SK-N-MC (cell line): ENCODE results near the gene DOK5.

Experiments used
- DNase-seq: peaks from one replicate; pipeline ENCODE4 v3.0.0-alpha.2; 2011; ENCODE audit warnings: low read depth, low spot score
- H3K27ac ChIP-seq: fragments of 200-600 bp; sonication (generic); 2 replicates; pipeline ENCODE4 v1.5.1; 2016; ENCODE audit warnings: mixed run types
- H3K36me3 ChIP-seq: fragments of 200-600 bp; sonication (generic); 2 replicates; pipeline ENCODE4 v1.6.1; 2017; ENCODE audit warnings: antibody characterized with exemption, low read length, mixed read lengths; ENCODE audit not compliant: insufficient read depth
- H3K4me3 ChIP-seq: fragments of 200-600 bp; sonication (generic); 2 replicates; pipeline ENCODE4 v1.5.1; 2016
- H3K9ac ChIP-seq: fragments of 200-600 bp; sonication (generic); 2 replicates; pipeline ENCODE4 v1.8.0; 2017; ENCODE audit warnings: mixed run types, mixed read lengths; ENCODE audit not compliant: insufficient read length
- H3K9me3 ChIP-seq: fragments of 200-600 bp; sonication (generic); 2 replicates; pipeline ENCODE4 v1.6.1; 2017; ENCODE audit warnings: low read depth, mild to moderate bottlenecking, antibody characterized with exemption, low read length, moderate library complexity, mixed read lengths
- EZH2 ChIP-seq: fragments of 200-600 bp; sonication (generic); IDR thresholded peaks from one replicate; pipeline ENCODE4 v1.6.1; 2017; ENCODE audit warnings: antibody characterized with exemption
- FOXP2 ChIP-seq: optimal IDR thresholded peaks from 2 replicates; pipeline ENCODE3; 2011; ENCODE audit warnings: mild to moderate bottlenecking, moderate library complexity; ENCODE audit not compliant: insufficient read depth; ENCODE audit errors: extremely low read length, control extremely low read depth
- POLR2AphosphoS5 ChIP-seq: IDR thresholded peaks from 2 replicates; pipeline ENCODE4 v1.6.1; 2012; ENCODE audit warnings: mild to moderate bottlenecking, low read depth, low read length, borderline replicate concordance

The DOK5 gene

GRCh38 chr20:54438166-54438565, 37.2 kb upstream of the DOK5 start:
- no peak overlapping the region for H3K27ac ChIP-seq
- H3K9ac ChIP-seq: no peak overlapping the region
- no peaks in the 10 kb centered on the region for H3K9me3 ChIP-seq
- TF ChIP-seq FOXP2: no peak
- TF ChIP-seq POLR2AphosphoS5: no peak
- no peak for TF ChIP-seq EZH2
- no peak overlapping the region for H3K4me3 ChIP-seq
- no peak for DNase-seq
- H3K36me3 ChIP-seq: no peaks in the 10 kb centered on the region

- Histone ChIP-seq H3K9me3 (no peaks in the 10 kb centered on the region), H3K27ac (no peak overlapping the region), H3K36me3 (no peaks in the 10 kb centered on the region), H3K9ac (no peak overlapping the region), H3K4me3 (no peak overlapping the region)
- no peak for DNase-seq
- TF ChIP-seq FOXP2 (no peak), EZH2 (no peak), POLR2AphosphoS5 (no peak)
These were observed 25.2 kb upstream of the DOK5 start for GRCh38 chr20:54450207-54450606.

GRCh38 chr20:54451171-54451570, 24.2 kb upstream of the DOK5 start:
- Histone ChIP-seq H3K9me3 (no peaks in the 10 kb centered on the region), H3K4me3 (no peak overlapping the region), H3K27ac (no peak overlapping the region), H3K9ac (no peak overlapping the region), H3K36me3 (no peaks in the 10 kb centered on the region)
- no peak for DNase-seq
- TF ChIP-seq FOXP2 (no peak), POLR2AphosphoS5 (no peak), EZH2 (no peak)

- DNase-seq: no peak
- no peaks in the 10 kb centered on the region for H3K9me3 ChIP-seq
- no peak overlapping the region for H3K27ac ChIP-seq
- H3K4me3 ChIP-seq: no peak overlapping the region
- TF ChIP-seq EZH2 (no peak), POLR2AphosphoS5 (no peak)
- no peak overlapping the region for H3K9ac ChIP-seq
- no peaks in the 10 kb centered on the region for H3K36me3 ChIP-seq
These were observed 23.1 kb upstream of the DOK5 start for GRCh38 chr20:54452277-54452676.

GRCh38 chr20:54454982-54455381, 20.4 kb upstream of the DOK5 start:
- TF ChIP-seq FOXP2 (no peak), EZH2 (no peak), POLR2AphosphoS5 (no peak)
- H3K9ac ChIP-seq: no peak overlapping the region
- no peak for DNase-seq
- no peaks in the 10 kb centered on the region for H3K36me3 ChIP-seq
- no peak overlapping the region for H3K4me3 ChIP-seq
- no peaks in the 10 kb centered on the region for H3K9me3 ChIP-seq
- no peak overlapping the region for H3K27ac ChIP-seq

- Histone ChIP-seq H3K4me3 (no peak overlapping the region), H3K9me3 (no peaks in the 10 kb centered on the region), H3K9ac (no peak overlapping the region), H3K36me3 (no peaks in the 10 kb centered on the region), H3K27ac (no peak overlapping the region)
- no peak for DNase-seq
- TF ChIP-seq FOXP2 (no peak), POLR2AphosphoS5 (no peak), EZH2 (no peak)
These were observed 19.0 kb upstream of the DOK5 start for GRCh38 chr20:54456423-54456822.

GRCh38 chr20:54456961-54457360, 18.4 kb upstream of the DOK5 start:
- H3K36me3 ChIP-seq: no peaks in the 10 kb centered on the region
- no peak for DNase-seq
- H3K9me3 ChIP-seq: no peaks in the 10 kb centered on the region
- TF ChIP-seq EZH2 (no peak), POLR2AphosphoS5 (no peak), FOXP2 (no peak)
- no peak overlapping the region for H3K4me3 ChIP-seq
- no peak overlapping the region for H3K9ac ChIP-seq
- no peak overlapping the region for H3K27ac ChIP-seq

- DNase-seq: no peak
- no peak overlapping the region for H3K4me3 ChIP-seq
- no peaks in the 10 kb centered on the region for H3K36me3 ChIP-seq
- TF ChIP-seq POLR2AphosphoS5: no peak
- TF ChIP-seq FOXP2: no peak
- no peak for TF ChIP-seq EZH2
- H3K9ac ChIP-seq: no peak overlapping the region
- no peaks in the 10 kb centered on the region for H3K9me3 ChIP-seq
- no peak overlapping the region for H3K27ac ChIP-seq
These were observed 17.2 kb upstream of the DOK5 start for GRCh38 chr20:54458219-54458618.

- TF ChIP-seq FOXP2 (no peak), EZH2 (no peak), POLR2AphosphoS5 (no peak)
- H3K9ac ChIP-seq: no peak overlapping the region
- H3K9me3 ChIP-seq: no peaks in the 10 kb centered on the region
- H3K36me3 ChIP-seq: no peaks in the 10 kb centered on the region
- no peak overlapping the region for H3K27ac ChIP-seq
- H3K4me3 ChIP-seq: no peak overlapping the region
- no peak for DNase-seq
These were observed 16.1 kb upstream of the DOK5 start for GRCh38 chr20:54459279-54459678.
